Measurements from ENCODE around the gene PIMREG. TPM values are rescaled to one million over a fixed set of nuclear protein-coding genes. Genes with fewer than 3 reads are reported as not detected.

Gene PIMREG, protein sequence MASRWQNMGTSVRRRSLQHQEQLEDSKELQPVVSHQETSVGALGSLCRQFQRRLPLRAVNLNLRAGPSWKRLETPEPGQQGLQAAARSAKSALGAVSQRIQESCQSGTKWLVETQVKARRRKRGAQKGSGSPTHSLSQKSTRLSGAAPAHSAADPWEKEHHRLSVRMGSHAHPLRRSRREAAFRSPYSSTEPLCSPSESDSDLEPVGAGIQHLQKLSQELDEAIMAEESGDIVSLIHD
- total RNA-seq: 9.8 and 33.9 TPM in 2 replicates

DNA sequence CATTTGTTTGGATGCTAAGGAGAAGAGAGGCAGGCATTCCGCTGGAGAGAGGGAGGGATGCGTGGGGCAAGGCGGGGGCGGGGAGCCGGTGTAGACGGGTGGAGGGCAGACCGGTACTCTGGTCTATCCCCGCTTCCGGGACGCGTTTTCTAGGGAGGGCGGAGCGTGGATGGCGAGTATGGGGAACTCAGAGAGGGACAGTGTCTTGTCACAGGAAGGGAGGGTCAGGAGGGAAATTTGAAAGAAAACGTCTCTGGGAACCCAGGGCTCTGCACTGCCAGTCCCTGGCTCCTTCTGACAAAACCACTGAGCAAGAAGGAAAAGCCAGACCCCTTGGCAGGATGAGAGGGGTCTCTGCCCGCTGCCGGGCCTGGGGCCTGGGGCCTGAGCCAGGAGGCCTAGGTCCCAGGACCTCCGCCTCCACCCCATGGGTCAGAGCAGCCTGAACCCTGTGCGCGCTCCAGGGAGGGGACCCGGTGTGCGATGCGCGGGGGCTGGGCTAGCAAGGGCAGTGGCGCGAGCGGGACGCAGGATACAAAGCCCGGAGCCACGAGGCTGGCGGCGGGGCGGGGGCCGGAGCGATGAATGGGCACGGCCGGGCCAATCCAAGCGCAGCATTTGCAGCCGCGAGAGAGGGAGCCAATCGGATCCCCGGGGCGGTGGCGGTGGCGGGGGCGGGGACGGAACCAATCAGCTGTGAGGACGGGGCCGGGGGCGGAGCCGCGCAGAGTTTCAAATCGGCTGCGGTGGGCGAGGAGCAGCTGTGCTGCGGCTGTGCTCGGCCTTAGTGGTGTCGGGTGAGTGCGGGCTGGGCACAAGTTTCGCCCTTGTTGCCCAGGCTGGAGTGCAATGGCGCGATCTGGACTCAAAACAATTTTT is at the start of gene PIMREG:
Gene PIMREG (plus strand): TSS at position 764 of the 879 bp plus-strand sequence. CDS start 656 bp downstream, outside the sequence.

GRCh38 chr17:6435051-6435450 is 9.2 kb upstream of the PIMREG start, which contains the start of gene AIPL1:
TSS of gene AIPL1 (minus strand) at chr17:6435121. CDS start at chr17:6435104, 17 bp downstream.

Other genes with a start within 250 kb of the PIMREG start
- not detected in 2 replicates for gene AIPL1, start 9.3 kb upstream of the PIMREG start, total RNA-seq
- gene PITPNM3, start 112.1 kb downstream of the PIMREG start, total RNA-seq: 9.1 and 16.4 TPM in 2 replicates
- gene KIAA0753, start 196.3 kb downstream of the PIMREG start, total RNA-seq: 8.2 and 10.5 TPM in 2 replicates
- 1,303 and 1,503 TPM in 2 replicates for gene TXNDC17, start 196.6 kb downstream of the PIMREG start, total RNA-seq
- gene MED31, start 207.2 kb downstream of the PIMREG start, total RNA-seq: 8.4 and 10.1 TPM in 2 replicates
- gene C17orf100, start 207.3 kb downstream of the PIMREG start, total RNA-seq: 0.23 and 0.38 TPM in 2 replicates